ENCODE data around the gene RIPOR2. TPM values are rescaled to one million over a fixed set of nuclear protein-coding genes. Genes with fewer than 3 reads are reported as not detected.

Gene RIPOR2, protein sequence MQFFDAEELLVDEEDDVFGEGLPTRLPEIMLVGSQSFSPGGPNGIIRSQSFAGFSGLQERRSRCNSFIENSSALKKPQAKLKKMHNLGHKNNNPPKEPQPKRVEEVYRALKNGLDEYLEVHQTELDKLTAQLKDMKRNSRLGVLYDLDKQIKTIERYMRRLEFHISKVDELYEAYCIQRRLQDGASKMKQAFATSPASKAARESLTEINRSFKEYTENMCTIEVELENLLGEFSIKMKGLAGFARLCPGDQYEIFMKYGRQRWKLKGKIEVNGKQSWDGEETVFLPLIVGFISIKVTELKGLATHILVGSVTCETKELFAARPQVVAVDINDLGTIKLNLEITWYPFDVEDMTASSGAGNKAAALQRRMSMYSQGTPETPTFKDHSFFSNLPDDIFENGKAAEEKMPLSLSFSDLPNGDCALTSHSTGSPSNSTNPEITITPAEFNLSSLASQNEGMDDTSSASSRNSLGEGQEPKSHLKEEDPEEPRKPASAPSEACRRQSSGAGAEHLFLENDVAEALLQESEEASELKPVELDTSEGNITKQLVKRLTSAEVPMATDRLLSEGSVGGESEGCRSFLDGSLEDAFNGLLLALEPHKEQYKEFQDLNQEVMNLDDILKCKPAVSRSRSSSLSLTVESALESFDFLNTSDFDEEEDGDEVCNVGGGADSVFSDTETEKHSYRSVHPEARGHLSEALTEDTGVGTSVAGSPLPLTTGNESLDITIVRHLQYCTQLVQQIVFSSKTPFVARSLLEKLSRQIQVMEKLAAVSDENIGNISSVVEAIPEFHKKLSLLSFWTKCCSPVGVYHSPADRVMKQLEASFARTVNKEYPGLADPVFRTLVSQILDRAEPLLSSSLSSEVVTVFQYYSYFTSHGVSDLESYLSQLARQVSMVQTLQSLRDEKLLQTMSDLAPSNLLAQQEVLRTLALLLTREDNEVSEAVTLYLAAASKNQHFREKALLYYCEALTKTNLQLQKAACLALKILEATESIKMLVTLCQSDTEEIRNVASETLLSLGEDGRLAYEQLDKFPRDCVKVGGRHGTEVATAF
- polyA plus RNA-seq, result 58.1 and 62.1 TPM in 2 replicates

DNA sequence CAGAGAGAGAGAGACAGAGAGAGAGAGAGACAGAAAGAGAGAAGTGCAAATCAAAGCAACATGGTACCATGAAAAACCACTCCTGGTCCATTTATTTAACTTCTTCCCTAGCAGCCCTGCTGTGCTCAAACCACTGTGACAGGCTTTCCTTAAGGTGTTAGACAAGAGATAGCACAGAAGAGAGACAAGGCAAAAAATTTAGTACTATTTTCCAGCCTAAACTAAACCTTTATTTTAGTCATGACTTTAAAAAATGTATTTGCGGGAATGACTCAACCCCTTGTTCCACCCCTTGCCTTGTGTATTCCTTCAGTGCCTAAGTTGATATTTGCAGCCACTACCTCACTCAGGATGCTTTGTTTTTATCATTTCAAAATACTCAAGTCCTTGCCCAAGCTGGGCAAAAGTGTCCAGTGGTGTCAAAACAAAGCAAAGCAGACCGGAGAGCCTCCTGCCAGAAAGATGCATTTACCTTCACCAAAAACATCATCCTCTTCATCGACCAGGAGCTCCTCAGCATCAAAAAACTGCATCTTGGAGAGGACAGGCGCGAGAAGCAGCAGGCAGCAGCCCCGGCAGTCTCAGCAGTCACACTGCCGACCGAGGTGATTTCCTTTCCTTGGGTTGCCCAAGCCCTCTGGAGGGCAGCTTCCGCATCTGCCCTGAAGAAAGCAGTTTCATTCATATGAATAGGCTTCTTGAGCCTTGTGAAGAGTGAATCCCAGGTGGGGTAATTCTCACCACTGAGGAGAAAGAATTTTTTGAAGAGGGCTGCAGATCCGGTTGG, at the start of gene RIPOR2:
Gene RIPOR2 (minus strand): TSS at position 595 of the 787 bp plus-strand sequence. CDS start 62 bp downstream, at position 533.

DNA sequence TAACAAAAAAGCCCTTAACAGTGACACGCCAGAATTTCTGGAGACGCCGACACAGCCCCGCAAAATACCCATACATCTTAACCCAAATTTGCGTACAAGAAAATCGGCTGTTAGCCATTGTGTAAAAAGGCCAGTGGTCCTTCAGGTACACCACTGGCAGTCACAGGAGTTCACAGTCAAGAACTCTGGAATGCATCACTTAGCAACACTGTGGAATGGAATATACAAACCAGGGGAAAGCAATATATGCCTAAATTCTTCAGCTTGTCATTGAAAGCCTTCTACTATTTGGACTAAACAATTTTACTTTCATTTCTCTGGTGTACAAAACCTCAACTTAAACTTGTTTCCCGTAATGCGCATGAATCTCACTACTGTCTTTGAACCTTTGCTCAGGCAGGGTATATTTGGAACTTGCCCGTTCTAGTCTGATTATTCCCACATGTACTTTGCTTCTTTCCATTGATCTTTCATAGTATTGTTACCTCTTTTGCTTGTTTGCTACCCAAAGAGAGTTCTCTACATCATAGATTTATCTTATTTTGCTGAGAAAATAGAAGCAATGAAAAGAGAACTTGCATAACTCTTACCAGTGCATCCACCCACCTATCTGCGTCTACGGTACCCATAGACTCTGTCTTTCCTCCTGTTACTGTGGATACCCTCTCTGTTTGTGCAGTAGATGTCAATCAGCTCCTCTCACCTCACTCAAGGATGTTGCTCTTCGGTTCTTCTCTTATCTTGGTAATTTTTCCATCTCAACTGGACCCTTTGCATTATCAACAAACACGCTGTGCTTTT, 136.8 kb downstream of the RIPOR2 start, which contains the start of gene ARMH2:
Gene ARMH2 (minus strand): TSS at position 178 of the 801 bp plus-strand sequence. CDS start 60 bp downstream, at position 118.

DNA sequence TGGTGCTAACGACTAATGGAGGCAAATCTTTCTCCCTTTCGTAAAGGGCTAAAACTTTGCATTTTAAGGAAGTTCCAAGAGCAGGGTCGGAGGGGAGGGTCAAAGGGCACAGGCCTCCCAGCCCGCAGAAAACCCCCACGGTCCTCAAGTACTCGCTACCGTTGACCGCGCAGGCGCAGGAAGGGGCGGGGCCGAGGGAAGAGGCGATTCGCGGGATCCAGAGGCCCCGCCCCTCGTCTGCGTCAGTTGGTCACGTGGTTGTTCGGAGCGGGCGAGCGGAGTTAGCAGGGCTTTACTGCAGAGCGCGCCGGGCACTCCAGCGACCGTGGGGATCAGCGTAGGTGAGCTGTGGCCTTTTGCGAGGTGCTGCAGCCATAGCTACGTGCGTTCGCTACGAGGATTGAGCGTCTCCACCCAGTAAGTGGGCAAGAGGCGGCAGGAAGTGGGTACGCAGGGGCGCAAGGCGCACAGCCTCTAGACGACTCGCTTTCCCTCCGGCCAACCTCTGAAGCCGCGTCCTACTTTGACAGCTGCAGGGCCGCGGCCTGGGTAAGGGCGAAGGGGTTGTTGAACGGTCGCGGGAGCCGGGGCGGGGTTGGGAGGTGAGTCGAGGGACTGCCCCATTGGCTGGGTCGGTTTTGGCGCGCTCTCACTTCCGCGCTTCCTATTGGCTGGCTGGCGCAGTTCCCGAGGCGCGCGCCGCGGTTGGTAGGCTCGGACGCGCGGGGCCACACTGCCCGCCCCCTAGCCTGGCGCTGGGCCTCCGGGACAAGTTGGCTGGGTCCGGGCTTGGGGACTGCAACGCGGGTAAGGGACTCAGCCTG, 160.9 kb downstream of the RIPOR2 start, which contains the start of gene GMNN:
Gene GMNN (plus strand): TSS at position 242 of the 824 bp plus-strand sequence. CDS start 2,310 bp downstream, outside the sequence.

Other genes starting within 250 kb of the RIPOR2 start
- gene C6orf62, start 216.8 kb downstream of the RIPOR2 start, polyA plus RNA-seq, result 56.7 and 74.4 TPM in 2 replicates
- gene GMNN, start 161.0 kb downstream of the RIPOR2 start, polyA plus RNA-seq, result 14.2 and 36.3 TPM in 2 replicates
- not detected in 2 replicates for gene ARMH2, start 137.0 kb downstream of the RIPOR2 start, polyA plus RNA-seq

Measured in Purkinje cell (primary cell).